Cortex of kidney (tissue), 1 donor: ENCODE data around the gene KRTAP22-2.

Experiments used
- DNase-seq: peaks from one replicate; lab custom pipeline; 2025; lab: John Stamatoyannopoulos, UW

The KRTAP22-2 gene

DNA sequence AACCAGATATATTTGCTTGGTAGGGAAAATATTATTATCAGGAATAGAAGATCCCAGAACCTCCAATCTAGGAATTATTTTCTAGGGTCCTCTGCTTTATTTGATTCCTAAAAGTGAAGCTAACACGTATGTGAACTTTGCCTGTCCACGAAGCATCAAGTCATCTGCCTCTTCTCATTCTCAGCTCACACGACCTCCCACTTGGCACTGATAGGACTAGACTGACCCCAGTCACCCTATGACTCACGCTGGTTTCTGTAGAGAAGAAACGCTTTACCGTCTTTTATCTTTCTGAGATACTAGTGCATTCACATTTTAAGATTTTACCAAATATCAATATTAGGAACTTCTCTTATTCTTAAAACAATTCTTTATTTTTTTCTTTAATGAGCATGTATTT lies 27.1 kb downstream of the KRTAP22-2 start:
- DNase-seq = no peak

DNA sequence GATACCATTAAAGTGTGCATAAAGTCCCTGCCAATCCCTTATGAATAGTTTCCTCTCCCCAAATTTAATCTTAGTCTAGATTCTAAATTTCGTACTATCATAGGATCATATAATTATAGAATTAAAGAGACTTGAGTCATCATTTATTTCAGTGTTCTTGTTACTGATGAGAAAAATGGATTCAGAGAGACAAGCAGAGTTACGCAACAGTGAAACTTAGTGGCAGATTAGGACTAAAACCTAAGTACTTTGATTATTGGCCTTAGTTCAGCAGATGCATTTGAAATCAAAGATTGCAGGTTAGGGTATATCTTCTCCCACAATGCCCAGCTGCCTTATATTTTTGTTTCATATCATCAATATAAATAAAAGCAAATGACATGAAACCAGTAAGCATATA lies 28.2 kb downstream of the KRTAP22-2 start:
- no peak for DNase-seq

- no peak for DNase-seq
Measured at GRCh38 chr21:30561264-30561895, 28.8 kb downstream of the KRTAP22-2 start, which contains the start of gene KRTAP19-7. KRTAP19-7 (minus strand) TSS chr21:30561314; CDS start chr21:30561289, 25 bp downstream.

DNA sequence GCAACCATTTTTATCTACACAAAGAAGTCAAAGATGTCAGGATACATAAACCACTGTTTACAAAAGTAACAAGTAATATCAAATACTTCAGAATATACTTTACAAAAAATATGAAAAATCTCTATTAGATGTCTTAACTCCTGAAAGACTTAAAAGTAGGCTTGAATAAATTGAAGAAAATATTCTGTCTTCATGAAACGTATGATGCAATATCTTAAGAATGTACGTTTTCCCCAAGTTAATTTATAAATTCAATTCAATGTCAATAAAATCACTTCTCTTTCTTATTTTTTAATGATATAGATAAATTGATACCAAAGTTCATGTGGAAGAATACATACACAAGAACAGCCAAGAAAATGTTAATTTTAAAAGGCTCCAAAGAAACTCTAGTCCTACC lies 35.1 kb downstream of the KRTAP22-2 start:
- DNase-seq = no peak

GRCh38 chr21:30552782-30553181 lies 37.4 kb downstream of the KRTAP22-2 start:
- DNase-seq = no peak

- DNase-seq = no peak
Measured at GRCh38 chr21:30541764-30542163, 48.4 kb downstream of the KRTAP22-2 start, which contains the start of gene KRTAP19-6. KRTAP19-6 (minus strand) TSS chr21:30541864; CDS start chr21:30541833, 31 bp downstream.
